CD4-positive, alpha-beta T cell treated with Interleukin-6 at 100 ng/mL for 8 hours (primary cell): ENCODE results near the gene KCNQ5.
A peak's percentile ranks its signal among the peaks of the same experiment; 100 is the strongest.
"Not testable (repeated sequence)": the region's sequence is repeated elsewhere in the genome, so short reads cannot be mapped to it uniquely, and the experiment has no call there.

Experiments
- DNase-seq: peaks from one replicate; pipeline ENCODE4 v3.0.0-alpha.2; 2020; ENCODE audit warnings: mixed read lengths, low spot score

KCNQ5 gene

GRCh38 chr6:73180763-73181619 is 559.1 kb downstream of the KCNQ5 start:
- peak; percentile 30 for DNase-seq

DNA sequence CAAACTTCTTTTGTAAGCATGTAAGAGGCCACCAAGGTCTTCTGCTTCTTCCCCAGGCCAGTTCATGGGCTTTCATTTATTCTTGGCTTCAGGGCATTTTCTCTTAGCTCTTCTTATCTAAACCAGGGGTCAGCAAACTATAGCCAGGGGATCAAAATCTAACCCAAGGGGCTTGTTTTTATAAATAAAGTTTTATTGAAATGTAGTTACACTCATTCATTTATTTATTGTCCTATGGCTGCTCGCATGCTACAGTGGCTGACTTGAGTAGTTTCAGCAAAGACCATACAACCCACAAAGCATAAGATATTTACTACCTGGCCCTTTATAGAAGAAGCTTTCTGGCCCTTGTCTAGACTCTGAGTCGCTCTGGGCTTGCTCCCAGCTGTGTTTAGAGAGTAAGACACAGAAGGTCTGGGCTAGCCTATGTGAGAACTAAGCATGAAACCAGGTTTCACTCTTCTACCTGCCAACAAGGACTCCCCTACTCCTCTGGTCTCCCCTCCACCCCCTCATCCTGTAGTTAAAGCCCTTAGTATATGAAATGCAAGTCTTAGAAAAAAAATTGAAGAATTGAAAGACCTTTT is 560.2 kb downstream of the KCNQ5 start:
- no peak for DNase-seq

- not testable (repeated sequence) for DNase-seq
These were observed 571.4 kb downstream of the KCNQ5 start for GRCh38 chr6:73193302-73193701.

DNA sequence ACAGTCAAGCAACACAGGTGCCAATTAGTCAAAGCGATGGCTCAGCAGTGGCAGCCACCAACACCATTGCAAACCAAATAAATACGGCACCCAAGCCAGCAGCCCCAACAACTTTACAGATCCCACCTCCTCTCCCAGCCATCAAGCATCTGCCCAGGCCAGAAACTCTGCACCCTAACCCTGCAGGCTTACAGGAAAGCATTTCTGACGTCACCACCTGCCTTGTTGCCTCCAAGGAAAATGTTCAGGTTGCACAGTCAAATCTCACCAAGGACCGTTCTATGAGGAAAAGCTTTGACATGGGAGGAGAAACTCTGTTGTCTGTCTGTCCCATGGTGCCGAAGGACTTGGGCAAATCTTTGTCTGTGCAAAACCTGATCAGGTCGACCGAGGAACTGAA is 572.9 kb downstream of the KCNQ5 start:
- DNase-seq, result no peak

DNA sequence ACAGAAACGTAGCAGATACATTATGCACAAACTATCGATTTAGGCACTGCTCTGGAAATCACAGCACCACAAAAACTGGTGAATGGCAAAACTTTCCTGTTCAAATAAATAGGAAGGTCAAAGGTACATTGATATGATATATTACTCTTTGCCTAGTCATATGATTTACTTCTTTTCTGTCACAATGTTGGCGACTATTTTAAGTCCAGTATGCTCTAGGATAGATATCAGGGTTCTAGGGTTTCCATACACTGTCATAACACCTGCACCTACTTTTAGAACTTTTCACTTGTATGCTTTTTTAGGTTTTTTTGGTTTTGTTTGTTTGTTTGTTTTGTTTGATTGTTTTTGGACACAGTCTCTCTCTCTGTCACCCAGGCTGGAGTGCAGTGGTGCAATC is 578.4 kb downstream of the KCNQ5 start:
- no peak for DNase-seq

DNA sequence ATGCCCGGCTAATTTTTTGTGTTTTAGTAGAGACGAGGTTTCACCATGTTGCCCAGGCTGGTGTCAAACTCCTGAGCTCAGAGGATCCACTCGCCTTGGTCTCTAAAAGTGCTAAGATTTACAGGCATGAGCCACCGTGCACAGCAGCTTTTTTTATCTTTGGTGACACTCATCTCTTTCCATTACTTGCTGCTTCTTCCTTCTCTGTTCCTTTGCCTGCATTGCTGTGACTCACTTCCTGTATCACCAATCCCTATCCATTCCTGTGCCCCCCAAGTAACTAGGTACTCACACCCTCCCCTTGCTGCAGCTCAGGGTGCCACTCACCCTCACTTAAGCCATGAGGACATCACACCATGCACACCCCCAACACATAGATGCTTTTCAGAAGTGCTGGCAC is 578.9 kb downstream of the KCNQ5 start:
- no peak for DNase-seq

- DNase-seq, result no peak
These were observed 581.2 kb downstream of the KCNQ5 start for GRCh38 chr6:73203098-73203497.

GRCh38 chr6:73204252-73204651 is 582.4 kb downstream of the KCNQ5 start:
- DNase-seq, result no peak

GRCh38 chr6:73207221-73207837 is 585.5 kb downstream of the KCNQ5 start:
- DNase-seq, result no peak

- DNase-seq, result no peak
These were observed 587.3 kb downstream of the KCNQ5 start for GRCh38 chr6:73209117-73209516.

GRCh38 chr6:73216859-73217258 is 595.0 kb downstream of the KCNQ5 start:
- no peak for DNase-seq

DNA sequence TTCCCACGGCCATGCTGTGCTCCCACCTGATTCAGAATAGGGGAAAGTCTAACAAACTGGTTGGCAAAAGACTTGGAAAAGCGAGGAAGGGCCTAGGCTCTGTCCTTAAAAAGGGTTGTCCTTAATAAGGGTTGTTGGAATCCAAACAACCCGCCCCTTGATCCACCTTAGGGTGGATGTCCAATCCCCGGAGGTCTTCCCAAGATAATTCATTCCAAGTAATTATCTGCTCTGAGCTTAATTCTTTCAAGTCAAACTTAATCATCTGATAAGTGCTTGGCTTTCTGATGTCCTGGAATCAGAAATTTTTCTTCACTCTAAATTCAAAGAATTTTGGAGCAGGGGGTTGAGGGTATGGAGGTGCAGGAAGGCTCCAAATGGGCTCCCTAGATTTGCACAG is 603.5 kb downstream of the KCNQ5 start, which contains the start of gene KHDC1L:
TSS of gene KHDC1L (minus strand) at position 101 of the 400 bp plus-strand sequence. CDS start at position 13, 88 bp downstream.
- no peak for DNase-seq

DNA sequence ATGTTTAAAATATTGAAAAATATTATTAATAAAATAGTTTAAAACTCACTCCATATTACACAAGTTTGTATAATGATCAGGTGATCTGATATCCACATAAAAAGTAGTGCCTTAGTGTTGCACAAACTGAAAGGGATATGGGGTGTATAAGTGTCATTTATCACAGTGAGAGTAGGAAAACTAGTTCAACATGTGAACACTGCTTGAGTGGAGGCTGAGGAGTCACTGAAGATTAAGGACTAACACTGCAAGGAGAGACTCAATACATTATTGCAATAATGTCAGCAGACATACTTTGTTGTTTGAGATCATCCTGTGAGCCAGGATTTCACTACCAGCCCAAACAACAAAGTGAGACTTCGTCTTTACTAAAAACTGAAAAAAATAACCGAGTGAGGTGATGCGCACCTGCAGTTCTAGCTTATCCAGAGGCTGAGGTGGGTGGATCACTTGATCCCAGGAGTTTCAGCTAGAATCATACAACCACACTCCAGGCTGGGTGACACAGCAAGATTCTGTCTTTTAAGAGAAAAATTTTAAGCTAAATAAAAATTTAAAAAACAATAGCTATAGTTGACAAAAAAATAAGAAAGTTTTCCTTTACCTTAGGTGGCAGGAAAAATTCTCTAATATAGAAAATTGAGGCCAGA is 605.9 kb downstream of the KCNQ5 start:
- no peak for DNase-seq

DNA sequence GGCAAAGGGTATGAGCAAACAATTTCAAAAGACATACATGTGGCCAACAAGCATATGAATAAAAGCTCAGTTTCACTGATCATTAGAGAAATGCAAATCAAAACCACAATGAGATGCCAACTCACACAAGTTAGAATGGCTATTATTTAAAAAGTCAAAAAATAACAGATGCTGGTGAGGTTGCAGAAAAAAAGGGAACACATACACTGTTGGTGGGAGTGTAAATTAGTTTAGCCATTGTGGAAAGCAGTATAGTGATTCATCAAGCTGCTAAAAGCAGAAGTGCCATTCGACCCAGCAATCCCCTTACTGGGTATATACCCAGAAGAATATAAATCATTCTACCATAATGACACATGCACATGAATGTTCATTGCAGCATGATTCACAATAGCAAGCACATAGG is 610.1 kb downstream of the KCNQ5 start:
- DNase-seq, result no peak

- no peak for DNase-seq
These were observed 611.2 kb downstream of the KCNQ5 start for GRCh38 chr6:73233048-73233447.

DNA sequence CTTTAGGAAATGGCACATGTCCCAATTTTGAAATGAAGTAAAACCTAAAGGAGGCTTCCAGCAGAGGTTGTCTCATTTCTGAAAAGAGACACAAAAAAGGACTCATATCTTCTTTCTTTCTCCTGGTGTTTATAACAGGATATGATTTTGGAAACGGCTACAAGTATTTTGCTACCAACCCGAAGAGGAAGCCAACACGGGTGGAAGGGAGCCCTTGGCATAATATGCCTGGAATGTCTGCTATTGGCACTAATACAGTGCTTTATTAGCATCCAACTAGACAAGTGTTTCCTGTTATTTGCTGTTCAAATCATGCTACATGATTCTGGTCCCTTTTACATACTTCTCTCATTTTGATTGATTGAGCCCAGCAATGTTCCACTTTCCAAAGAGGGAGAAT is 612.1 kb downstream of the KCNQ5 start:
- not testable (repeated sequence) for DNase-seq

- no peak for DNase-seq
These were observed 612.9 kb downstream of the KCNQ5 start for GRCh38 chr6:73234733-73235132.

- no peak for DNase-seq
These were observed 614.4 kb downstream of the KCNQ5 start for GRCh38 chr6:73236144-73236750.

GRCh38 chr6:73240730-73241129 is 618.9 kb downstream of the KCNQ5 start:
- DNase-seq, result no peak

GRCh38 chr6:73242001-73242400 is 620.1 kb downstream of the KCNQ5 start:
- no peak for DNase-seq
